ENCODE measurements around the gene PIKFYVE.

- TF ChIP-seq CTCF (tag by site-specific recombination; IDR thresholded peaks at IDR 0.05) (no peak), YY2 (tag by site-specific recombination; IDR thresholded peaks at IDR 0.05) (no peak), ZNF292 (tag by site-specific recombination; IDR thresholded peaks at IDR 0.05; ENCODE audit: borderline replicate concordance, low read depth) (no peak), ZNF121 (tag by site-specific recombination; IDR thresholded peaks at IDR 0.05) (no peak)
These were observed 13.2 kb upstream of the PIKFYVE start for GRCh38 chr2:208252716-208253492.
